GM12801 (cell line): Measurements from ENCODE around the gene APH1A.

Source experiments
- CTCF ChIP-seq: IDR thresholded peaks from one replicate; pipeline ENCODE4 v1.5.1; 2011; ENCODE audit warnings: control low read depth; ENCODE audit not compliant: insufficient read length; ENCODE audit errors: extremely low read depth

The APH1A gene

DNA sequence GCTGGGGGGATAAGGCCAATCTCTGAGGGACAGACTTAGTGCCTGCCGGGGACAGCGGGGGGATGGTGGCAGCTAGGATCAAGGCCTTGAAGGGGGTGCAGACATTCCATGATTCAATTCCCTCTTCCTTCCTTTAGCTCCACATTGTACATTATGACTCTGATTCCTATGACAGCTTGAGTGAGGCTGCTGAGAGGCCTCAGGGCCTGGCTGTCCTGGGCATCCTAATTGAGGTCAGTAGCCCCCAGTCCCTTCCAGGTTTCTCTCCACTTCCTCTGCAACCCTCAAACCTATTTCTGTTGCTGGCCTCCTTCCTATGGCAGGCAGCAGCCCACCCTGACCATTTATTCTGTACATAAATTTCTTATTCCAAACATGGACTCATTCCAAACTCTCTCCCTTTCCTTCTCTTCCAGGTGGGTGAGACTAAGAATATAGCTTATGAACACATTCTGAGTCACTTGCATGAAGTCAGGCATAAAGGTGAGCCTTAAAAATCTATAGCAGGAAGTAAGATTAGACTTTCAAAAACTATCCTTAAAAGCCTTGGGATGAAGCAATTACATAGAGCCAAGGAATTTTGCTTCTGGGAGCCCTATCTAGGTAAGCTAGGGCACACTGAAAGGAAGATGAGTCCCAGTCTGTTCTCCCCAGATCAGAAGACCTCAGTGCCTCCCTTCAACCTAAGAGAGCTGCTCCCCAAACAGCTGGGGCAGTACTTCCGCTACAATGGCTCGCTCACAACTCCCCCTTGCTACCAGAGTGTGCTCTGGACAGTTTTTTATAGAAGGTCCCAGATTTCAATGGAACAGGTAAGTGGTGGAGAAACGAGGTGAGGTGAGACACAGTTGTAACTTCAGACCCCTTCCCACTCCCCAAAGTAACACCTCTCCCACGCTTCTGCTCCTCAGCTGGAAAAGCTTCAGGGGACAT lies 6.2 kb downstream of the APH1A start:
- no peak for TF ChIP-seq CTCF

DNA sequence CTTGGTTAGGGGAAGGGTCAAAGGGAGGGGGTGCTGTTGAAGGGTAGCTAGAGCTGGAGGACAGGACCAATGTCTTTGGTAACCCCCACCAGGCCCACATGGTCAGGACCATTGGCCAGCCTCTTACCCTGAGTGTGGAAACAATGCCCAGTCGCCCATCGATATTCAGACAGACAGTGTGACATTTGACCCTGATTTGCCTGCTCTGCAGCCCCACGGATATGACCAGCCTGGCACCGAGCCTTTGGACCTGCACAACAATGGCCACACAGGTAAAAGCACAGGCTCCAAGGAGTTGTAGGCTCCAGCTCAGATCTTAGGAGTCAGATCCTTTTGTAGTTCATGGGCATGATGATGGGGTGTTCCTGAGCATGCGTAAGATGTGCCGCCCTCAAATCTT lies 7.4 kb downstream of the APH1A start:
- no peak for TF ChIP-seq CTCF

DNA sequence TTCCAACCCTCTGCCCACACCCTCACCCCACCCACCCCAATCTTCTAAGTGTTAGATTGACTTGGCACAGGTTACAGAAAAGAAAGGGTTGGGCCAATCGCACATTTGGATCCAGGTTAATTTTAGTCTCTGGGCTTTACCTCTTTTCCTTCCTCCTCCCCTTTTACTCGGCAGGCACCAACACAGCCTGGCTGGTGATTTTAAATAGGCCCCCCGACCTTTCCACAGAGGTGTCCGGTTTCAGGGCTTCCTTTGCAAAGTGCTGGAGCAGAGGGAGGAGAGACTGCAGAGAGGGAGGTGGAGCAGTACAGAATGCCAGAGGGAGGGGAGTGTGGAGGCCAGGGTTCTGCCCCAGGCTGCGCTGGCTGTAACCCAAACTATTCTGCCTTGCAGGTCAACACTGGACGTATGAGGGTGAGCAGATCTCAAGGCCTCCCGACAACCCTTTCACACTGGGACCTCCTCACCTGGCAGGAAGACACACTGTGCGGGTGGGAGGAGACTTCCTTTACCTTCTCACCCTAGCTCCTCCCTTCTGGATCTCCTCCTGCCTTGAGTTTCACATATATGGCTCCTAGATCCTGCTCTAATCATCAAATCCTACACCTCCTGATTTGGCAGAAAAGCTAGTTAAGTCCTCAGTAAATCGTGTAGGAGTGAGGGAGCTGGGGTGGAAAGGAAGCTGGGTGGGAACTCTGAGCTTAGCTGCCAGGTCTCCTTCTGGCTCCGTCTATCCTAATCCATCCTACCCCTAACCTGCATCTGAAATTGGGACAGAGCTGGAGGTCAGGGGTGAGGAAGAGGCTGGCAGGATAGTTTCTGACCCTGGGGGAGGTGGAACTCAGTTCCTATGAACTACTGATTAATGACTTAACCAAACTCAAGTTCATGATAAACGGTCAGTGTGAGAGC lies 8.8 kb downstream of the APH1A start:
- TF ChIP-seq CTCF, result no peak

DNA sequence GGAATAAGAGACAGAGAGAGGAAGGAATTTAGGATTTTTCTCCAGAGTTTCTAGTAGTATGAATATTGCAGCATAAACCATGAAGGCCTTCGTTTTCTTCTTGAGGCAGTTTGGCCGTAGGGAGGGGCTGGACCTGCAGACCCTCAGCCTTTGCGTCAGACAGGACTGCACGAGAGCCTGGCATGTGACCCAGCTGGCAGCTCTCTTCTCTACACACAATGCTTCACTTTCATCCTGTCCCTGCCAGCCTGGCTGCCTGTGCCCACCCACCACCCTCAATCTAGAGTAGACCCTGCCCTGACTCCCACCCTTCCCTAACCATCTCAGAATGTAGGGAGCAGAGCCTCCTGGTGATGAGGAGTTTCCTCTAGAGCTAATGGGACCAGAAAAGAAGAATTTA lies 9.6 kb downstream of the APH1A start:
- no peak for TF ChIP-seq CTCF

DNA sequence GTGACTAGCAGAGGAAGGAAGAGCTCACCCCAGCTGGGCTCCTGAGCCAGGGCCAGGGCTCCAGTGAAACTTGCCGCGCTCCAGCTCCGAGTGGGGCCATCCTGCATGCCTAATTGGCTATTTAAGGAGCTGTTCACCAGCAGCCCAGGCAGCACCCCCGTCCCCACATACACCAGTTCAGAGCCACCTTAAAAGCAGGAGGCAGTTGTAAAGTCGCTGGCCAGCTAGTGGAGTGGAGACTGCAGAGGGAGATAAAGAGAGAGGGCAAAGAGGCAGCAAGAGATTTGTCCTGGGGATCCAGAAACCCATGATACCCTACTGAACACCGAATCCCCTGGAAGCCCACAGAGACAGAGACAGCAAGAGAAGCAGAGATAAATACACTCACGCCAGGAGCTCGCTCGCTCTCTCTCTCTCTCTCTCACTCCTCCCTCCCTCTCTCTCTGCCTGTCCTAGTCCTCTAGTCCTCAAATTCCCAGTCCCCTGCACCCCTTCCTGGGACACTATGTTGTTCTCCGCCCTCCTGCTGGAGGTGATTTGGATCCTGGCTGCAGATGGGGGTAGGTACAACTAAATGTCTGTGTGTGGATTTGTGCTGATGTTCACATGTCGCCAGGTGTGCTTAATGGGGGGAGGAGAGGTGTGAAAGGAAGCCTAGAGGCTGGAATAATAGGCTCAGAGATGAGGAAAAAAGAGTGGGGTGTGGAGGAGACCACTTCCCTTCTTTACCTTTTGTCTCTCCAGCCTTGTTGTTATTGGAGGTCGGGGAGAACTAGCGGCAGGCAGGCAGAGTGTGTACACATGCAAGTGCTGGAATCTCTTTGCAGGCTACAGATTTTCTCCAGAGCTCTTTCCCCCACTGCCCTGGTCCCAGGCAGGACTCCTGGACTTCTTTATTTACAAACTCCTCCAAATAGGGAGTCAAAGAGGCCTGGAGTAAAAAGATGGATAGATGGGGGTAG lies 10.9 kb downstream of the APH1A start, which contains the start of gene CA14:
Gene CA14 (plus strand): TSS at position 151 of the 962 bp plus-strand sequence. CDS start 355 bp downstream, at position 506.
- no peak for TF ChIP-seq CTCF

GRCh38 chr1:150256554-150257341 lies 12.1 kb downstream of the APH1A start:
- no peak for TF ChIP-seq CTCF
